Muscle of leg (tissue), 11 donors: ENCODE data around the gene CFHR5. TPM values are rescaled to one million over a fixed set of nuclear protein-coding genes. Genes with fewer than 3 reads are reported as not detected.
"Not testable (repeated sequence)": the region's sequence is repeated elsewhere in the genome, so short reads cannot be mapped to it uniquely, and the experiment has no call there.

Experiments used
- DNase-seq: peaks from one replicate; pipeline ENCODE4 v3.0.0; 2013
- H3K27ac ChIP-seq: one replicate; pipeline ENCODE4 v1.5.1; 2013; ENCODE audit warnings: mild to moderate bottlenecking, low read length, control low read depth
- H3K27me3 ChIP-seq: one replicate; pipeline ENCODE4 v1.6.1; 2013; ENCODE audit warnings: low read length; ENCODE audit not compliant: control insufficient read depth, insufficient read depth
- H3K36me3 ChIP-seq: one replicate; pipeline ENCODE4 v1.6.1; 2013; ENCODE audit warnings: low read length; ENCODE audit not compliant: control insufficient read depth, insufficient read depth
- H3K4me1 ChIP-seq: one replicate; pipeline ENCODE4 v1.6.1; 2013; ENCODE audit warnings: low read length; ENCODE audit not compliant: control insufficient read depth, insufficient read depth
- H3K4me3 ChIP-seq: one replicate; pipeline ENCODE4 v1.5.1; 2013; ENCODE audit warnings: low read length, control low read depth
- H3K9me3 ChIP-seq: replicated peaks from 2 replicates; pipeline ENCODE4 v1.6.1; 2013; ENCODE audit warnings: low read depth, low read length; ENCODE audit not compliant: control insufficient read depth
- WGBS: methylation state at CpG from one replicate; pipeline ENCODE4 v1.1.5; 2013; ENCODE audit warnings: missing lambda C conversion rate; ENCODE audit not compliant: insufficient coverage; 5-methylcytosine and 5-hydroxymethylcytosine counted together
- polyA plus RNA-seq, 8 donors: library from polyadenylated mRNA; unstranded; fragments of 120-200 nt; gene quantifications; one replicate each; pipeline versions ENCODE4 v1.2.1 to v1.2.3, GENCODE V29; 2013; ENCODE audit warnings: inconsistent platforms in 1 of 8, low replicate concordance in 1 of 8; ENCODE audit not compliant: insufficient read length in 8 of 8, insufficient read depth in 1 of 8
- total RNA-seq: library from RNA; stranded (reverse); fragments of 120-200 nt; gene quantifications from one replicate; pipeline ENCODE4 v1.2.4, GENCODE V29; 2013

Gene CFHR5
- total and polyA plus RNA-seq, 9 donors, result under 0.01 to 0.04 TPM; not detected in 7

- H3K4me1 ChIP-seq, result no peaks in the 10 kb centered on the region
- H3K9me3 ChIP-seq, result no peaks in the 10 kb centered on the region
- no peaks in the 10 kb centered on the region for H3K36me3 ChIP-seq
- no peaks in the 10 kb centered on the region for H3K27me3 ChIP-seq
- no peak overlapping the region for H3K27ac ChIP-seq
- no peak for DNase-seq
- no peak overlapping the region for H3K4me3 ChIP-seq
- no CpG with 5 or more reads among the region's 4 CpGs for WGBS
These were observed 1.1 kb upstream of the CFHR5 start for GRCh38 chr1:196976278-196976677.

DNA sequence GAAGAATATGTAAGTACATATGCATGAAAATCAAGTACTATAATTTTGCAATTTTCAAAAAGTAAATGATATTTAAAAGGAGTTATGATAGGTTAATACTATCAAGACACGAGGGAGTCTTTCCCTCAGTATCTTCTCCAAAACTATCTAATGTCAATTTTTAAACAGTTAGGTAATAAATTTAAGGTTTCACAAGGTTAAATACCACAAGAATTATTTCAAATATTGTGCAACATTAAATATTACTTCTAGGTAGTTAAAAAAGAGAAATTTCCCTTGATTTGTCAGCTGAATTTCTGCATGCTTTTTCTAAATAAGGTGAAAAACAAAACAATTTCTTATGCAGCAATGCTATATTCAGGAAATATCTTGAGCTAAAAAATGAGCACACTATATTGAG, 3.5 kb downstream of the CFHR5 start:
- Histone ChIP-seq H3K4me3 (no peak overlapping the region), H3K36me3 (no peaks in the 10 kb centered on the region), H3K27me3 (no peaks in the 10 kb centered on the region), H3K27ac (no peak overlapping the region), H3K9me3 (no peaks in the 10 kb centered on the region), H3K4me1 (no peaks in the 10 kb centered on the region)
- WGBS, result no CpG with 5 or more reads among the region's 1 CpG
- DNase-seq, result no peak

DNA sequence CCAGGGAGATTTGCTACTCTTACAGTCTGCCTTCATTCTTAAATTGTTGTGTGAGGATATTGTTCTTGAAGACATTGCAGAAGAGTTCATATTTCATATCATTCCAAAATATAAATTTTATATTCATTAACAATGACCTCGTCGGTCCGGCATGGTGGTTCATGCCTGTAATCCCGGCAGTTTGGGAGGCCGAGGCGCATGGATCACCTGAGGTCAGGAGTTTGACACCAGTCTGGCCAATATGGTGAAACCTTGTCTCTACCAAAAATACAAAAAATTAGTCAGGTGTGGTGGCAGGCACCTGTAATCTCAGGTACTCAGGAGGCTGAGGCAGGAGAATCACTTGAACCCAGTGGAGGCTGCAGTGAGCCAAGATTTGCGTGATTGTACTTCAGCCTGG, 4.9 kb downstream of the CFHR5 start:
- H3K36me3 ChIP-seq, DNase-seq, H3K9me3 ChIP-seq, H3K27me3 ChIP-seq, H3K4me1 ChIP-seq, H3K4me3 ChIP-seq, H3K27ac ChIP-seq: not testable (repeated sequence)
- no CpG with 5 or more reads among the region's 7 CpGs for WGBS

DNA sequence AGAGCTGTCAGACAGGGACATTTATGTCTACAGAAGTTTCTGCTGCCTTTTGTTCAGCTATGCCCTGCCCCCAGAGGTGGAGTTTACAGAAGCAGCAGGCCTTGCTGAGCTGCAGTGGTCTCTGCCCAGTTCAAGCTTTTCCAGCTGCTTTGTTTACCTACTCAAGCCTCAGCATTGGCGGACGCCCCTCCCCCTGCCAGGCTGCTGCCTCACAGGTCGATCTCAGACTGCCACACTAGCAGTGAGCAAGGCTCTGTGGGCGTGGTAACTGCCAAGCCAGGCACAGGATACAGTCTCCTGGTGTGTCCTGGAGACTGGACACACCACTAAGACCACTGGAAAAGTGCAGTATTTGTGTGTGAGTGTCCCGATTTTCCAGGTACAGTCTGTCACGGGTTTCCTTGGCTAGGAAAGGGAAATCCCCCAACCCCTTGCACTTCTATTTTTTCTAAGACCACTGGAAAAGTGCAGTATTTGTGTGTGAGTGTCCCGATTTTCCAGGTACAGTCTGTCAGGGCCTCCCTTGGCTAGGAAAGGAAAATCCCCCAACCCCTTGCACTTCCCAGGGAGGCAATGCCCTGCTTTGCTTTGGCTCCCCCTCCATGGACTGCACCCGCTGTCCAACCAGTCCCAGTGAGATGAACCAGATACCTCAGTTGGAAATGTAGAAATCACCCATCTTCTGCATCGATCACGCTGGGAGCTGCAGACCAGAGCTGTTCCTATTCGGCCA, 14.7 kb downstream of the CFHR5 start:
- not testable (repeated sequence) for DNase-seq, H3K36me3 ChIP-seq, H3K9me3 ChIP-seq, H3K4me3 ChIP-seq, H3K27ac ChIP-seq, H3K4me1 ChIP-seq, H3K27me3 ChIP-seq
- WGBS, result 43% methylated on average over 5 of the region's 11 CpGs

GRCh38 chr1:196993916-196994315, 16.6 kb downstream of the CFHR5 start:
- WGBS, result no CpG with 5 or more reads among the region's 2 CpGs
- peak; percentile 21 for DNase-seq
- Histone ChIP-seq H3K36me3 (no peaks in the 10 kb centered on the region), H3K4me1 (no peaks in the 10 kb centered on the region), H3K27ac (no peak overlapping the region), H3K9me3 (no peaks in the 10 kb centered on the region), H3K4me3 (no peak overlapping the region), H3K27me3 (no peaks in the 10 kb centered on the region)

DNA sequence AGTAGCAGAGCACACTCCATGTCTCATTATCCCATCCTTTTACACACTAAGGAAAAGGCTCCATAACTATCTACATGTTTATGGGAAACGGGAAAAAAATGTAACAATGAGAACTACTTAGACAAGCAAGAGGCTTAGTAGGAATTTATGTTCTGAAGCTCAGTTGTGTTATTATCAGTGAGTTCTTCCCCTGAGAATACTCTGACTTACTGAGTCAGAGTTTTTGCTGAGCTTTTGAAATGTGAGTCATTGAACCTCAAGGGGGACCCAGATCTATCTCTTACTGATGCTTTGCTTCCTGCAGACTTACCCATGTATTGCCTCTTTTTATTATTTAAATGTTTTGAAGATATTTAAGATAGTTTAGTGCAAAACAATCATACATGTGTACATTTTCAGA, 20.1 kb downstream of the CFHR5 start:
- no peaks in the 10 kb centered on the region for H3K36me3 ChIP-seq
- DNase-seq, result peak; percentile 12
- no CpG with 5 or more reads among the region's 1 CpG for WGBS
- no peaks in the 10 kb centered on the region for H3K4me1 ChIP-seq
- H3K9me3 ChIP-seq, result no peaks in the 10 kb centered on the region
- H3K4me3 ChIP-seq, result no peak overlapping the region
- H3K27ac ChIP-seq, result no peak overlapping the region
- H3K27me3 ChIP-seq, result no peaks in the 10 kb centered on the region

DNA sequence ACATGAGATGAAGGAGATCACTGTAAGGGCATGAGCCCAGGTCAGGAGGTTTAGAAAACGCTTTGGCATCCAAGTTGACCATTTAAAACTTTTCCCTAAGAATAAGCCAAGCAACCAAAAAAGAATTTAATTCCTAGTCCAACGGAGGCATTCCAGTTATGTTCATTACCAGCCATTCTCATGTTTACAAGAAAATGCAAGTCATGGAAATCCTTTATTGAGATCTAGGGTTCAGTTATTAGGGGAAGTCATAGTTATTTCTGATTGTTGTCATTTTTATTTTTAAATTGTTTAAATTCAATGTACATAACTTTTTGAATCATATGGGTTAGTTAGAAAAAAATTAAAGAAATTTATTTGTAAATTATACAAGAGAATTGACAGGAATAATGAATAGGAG, 24.5 kb downstream of the CFHR5 start:
- no peak for DNase-seq
- no peak overlapping the region for H3K4me3 ChIP-seq
- H3K27ac ChIP-seq, result no peak overlapping the region
- no peaks in the 10 kb centered on the region for H3K27me3 ChIP-seq
- H3K36me3 ChIP-seq, result no peaks in the 10 kb centered on the region
- no peaks in the 10 kb centered on the region for H3K9me3 ChIP-seq
- no CpG with 5 or more reads among the region's 2 CpGs for WGBS
- no peaks in the 10 kb centered on the region for H3K4me1 ChIP-seq

- H3K4me3 ChIP-seq, result no peak overlapping the region
- whole genome bisulfite sequencing, result no CpG with 5 or more reads among the region's 2 CpGs
- no peaks in the 10 kb centered on the region for H3K36me3 ChIP-seq
- no peak overlapping the region for H3K27ac ChIP-seq
- H3K4me1 ChIP-seq, result no peaks in the 10 kb centered on the region
- H3K27me3 ChIP-seq, result no peaks in the 10 kb centered on the region
- no peak for DNase-seq
- H3K9me3 ChIP-seq, result no peaks in the 10 kb centered on the region
These were observed 25.8 kb downstream of the CFHR5 start for GRCh38 chr1:197003132-197003531.

DNA sequence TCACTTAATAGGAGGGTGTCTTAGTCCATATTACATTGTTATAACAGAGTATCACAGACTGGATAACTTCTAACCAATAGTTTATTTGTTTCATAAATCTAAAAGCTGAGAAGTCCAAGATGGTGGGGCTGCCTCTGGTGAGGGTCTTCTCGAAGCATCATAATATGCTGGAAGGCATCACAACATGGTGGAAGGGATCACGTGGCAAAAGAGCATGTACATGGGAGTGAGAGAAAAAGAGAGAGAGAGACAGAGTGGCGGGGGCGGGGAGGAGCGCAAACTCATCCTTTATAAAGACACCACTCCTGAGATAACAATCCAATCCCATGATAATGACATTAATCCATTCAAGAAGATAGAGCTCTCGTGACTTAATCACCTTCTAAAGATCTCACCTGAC, 31.5 kb downstream of the CFHR5 start:
- peaks cover 5% of the 10 kb centered on the region for H3K9me3 ChIP-seq
- H3K4me1 ChIP-seq, result no peaks in the 10 kb centered on the region
- H3K36me3 ChIP-seq, result no peaks in the 10 kb centered on the region
- no peak for DNase-seq
- 92% methylated on average over 2 of the region's 6 CpGs for WGBS
- H3K27me3 ChIP-seq, result no peaks in the 10 kb centered on the region
- no peak overlapping the region for H3K27ac ChIP-seq
- no peak overlapping the region for H3K4me3 ChIP-seq

DNA sequence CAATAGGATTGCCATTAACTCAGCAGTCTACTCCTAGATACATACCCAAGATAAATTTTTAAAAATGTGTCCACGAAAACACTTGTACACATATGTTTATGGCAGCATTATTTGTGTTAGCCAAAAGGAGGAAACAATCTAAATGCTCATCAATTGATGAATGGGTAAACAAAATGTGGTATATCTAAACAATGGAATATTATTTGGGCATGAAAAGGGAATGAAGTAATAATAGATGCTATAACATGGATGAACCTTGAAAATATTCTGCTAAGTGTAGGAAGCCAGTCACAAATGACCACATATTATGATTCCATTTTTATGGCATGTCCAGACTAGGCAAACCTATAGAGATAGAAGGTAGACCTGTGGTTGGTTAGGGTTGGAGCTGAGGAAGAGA, 34.3 kb downstream of the CFHR5 start:
- H3K4me1 ChIP-seq, result no peaks in the 10 kb centered on the region
- DNase-seq, result no peak
- H3K36me3 ChIP-seq, result no peaks in the 10 kb centered on the region
- H3K27ac ChIP-seq, result no peak overlapping the region
- H3K27me3 ChIP-seq, result no peaks in the 10 kb centered on the region
- WGBS, result no CpG with 5 or more reads among the region's 1 CpG
- H3K4me3 ChIP-seq, result no peak overlapping the region
- H3K9me3 ChIP-seq, result peaks cover 5% of the 10 kb centered on the region

DNA sequence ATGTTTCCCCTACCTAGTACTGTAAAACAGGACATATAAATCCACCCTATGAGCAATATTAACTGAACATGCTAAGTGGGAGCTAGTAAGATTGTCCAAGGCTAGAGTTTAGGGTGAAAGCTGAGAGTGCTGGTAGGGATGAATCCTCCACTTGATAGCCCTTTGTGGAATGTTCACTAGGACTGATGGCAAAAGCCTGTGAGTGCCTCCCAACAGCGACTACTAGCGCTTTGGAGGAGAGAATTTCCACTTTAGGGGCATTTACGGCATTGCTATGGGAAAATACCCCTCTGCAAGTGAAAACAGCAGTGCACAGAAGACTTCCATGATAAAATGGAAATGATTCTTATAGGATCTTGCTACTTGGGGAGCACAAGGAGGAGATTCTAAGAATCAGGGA, 35.9 kb downstream of the CFHR5 start:
- H3K27ac ChIP-seq, result no peak overlapping the region
- no peaks in the 10 kb centered on the region for H3K36me3 ChIP-seq
- H3K27me3 ChIP-seq, result no peaks in the 10 kb centered on the region
- no peak overlapping the region for H3K4me3 ChIP-seq
- H3K9me3 ChIP-seq, result peaks cover 5% of the 10 kb centered on the region
- 100% methylated on average over 2 of the region's 3 CpGs for WGBS
- no peak for DNase-seq
- peaks cover 2% of the 10 kb centered on the region for H3K4me1 ChIP-seq
